ENCODE data around the gene PROB1.

DNA sequence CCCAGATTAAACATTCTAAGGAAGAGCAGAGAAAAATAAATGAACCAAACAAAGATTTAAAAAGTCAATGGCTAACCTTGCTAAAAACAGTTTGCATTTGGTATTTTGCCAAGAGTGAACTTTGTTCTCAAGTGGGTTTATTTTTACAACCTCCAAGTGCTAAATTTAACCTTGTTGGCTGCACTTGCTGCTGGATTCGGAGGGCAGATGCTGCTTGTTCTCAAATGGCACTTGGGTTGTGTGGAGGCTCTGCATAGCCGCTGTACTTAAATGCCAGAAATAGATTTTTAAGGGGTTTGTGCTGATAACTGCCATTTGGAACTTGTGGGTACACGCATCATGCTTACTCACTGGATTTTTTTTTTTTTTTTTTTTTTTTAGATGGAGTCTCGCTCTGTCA is 22.3 kb upstream of the PROB1 start:
- TF ChIP-seq GATA2 (IDR thresholded peaks at IDR 0.05; ENCODE audit: low read depth, low read length) (no peak), GATA3 (IDR thresholded peaks at IDR 0.05; ENCODE audit: low read depth, low read length) (no peak)

Measured in SH-SY5Y (cell line).